HG02798 (cell line): Measurements from ENCODE around the gene ZNF429.
"Not testable (repeated sequence)": the region's sequence is repeated elsewhere in the genome, so short reads cannot be mapped to it uniquely, and the experiment has no call there.

Experiments
- ATAC-seq: cut with Tn5 transposase; IDR thresholded peaks from one replicate; pipeline ENCODE4 v1.9.1; 2021; ENCODE audit warnings: mild to moderate bottlenecking; ENCODE audit not compliant: unreplicated experiment, poor library complexity

The ZNF429 gene

GRCh38 chr19:21512609-21513008, 7.2 kb downstream of the ZNF429 start:
- ATAC-seq: not testable (repeated sequence)

- ATAC-seq: no peak
Measured at GRCh38 chr19:21513651-21514050, 8.2 kb downstream of the ZNF429 start.

- no peak for ATAC-seq
Measured at GRCh38 chr19:21519488-21519887, 14.1 kb downstream of the ZNF429 start.

- ATAC-seq: no peak
Measured at GRCh38 chr19:21532904-21533303, 27.5 kb downstream of the ZNF429 start.

- ATAC-seq: not testable (repeated sequence)
Measured at GRCh38 chr19:21536741-21537290, 31.4 kb downstream of the ZNF429 start.

- no peak for ATAC-seq
Measured at GRCh38 chr19:21559444-21559843, 54.0 kb downstream of the ZNF429 start.

GRCh38 chr19:21564406-21564805, 59.0 kb downstream of the ZNF429 start:
- ATAC-seq: no peak

- ATAC-seq: no peak
Measured at GRCh38 chr19:21566073-21566472, 60.7 kb downstream of the ZNF429 start.

- not testable (repeated sequence) for ATAC-seq
Measured at GRCh38 chr19:21567806-21568205, 62.4 kb downstream of the ZNF429 start.

- ATAC-seq: no peak
Measured at GRCh38 chr19:21568816-21569493, 63.6 kb downstream of the ZNF429 start.

GRCh38 chr19:21569494-21569865, 64.1 kb downstream of the ZNF429 start:
- no peak for ATAC-seq

GRCh38 chr19:21571316-21571715, 65.9 kb downstream of the ZNF429 start:
- no peak for ATAC-seq

- ATAC-seq: no peak
Measured at GRCh38 chr19:21574607-21575006, 69.2 kb downstream of the ZNF429 start.

GRCh38 chr19:21576481-21576880, 71.1 kb downstream of the ZNF429 start:
- no peak for ATAC-seq

GRCh38 chr19:21580101-21580500, 74.7 kb downstream of the ZNF429 start:
- ATAC-seq: no peak

GRCh38 chr19:21580818-21581217, 75.4 kb downstream of the ZNF429 start:
- no peak for ATAC-seq

- no peak for ATAC-seq
Measured at GRCh38 chr19:21581646-21582240, 76.3 kb downstream of the ZNF429 start.

- ATAC-seq: no peak
Measured at GRCh38 chr19:21584537-21584936, 79.1 kb downstream of the ZNF429 start.

GRCh38 chr19:21585281-21585890, 80.0 kb downstream of the ZNF429 start:
- ATAC-seq: no peak

GRCh38 chr19:21586311-21587116, 81.1 kb downstream of the ZNF429 start:
- no peak for ATAC-seq

- ATAC-seq: no peak
Measured at GRCh38 chr19:21587117-21587461, 81.7 kb downstream of the ZNF429 start.
